ENCODE results near the gene CLEC10A.
"Not testable (repeated sequence)": the region's sequence is repeated elsewhere in the genome, so short reads cannot be mapped to it uniquely, and the experiment has no call there.

Gene CLEC10A

GRCh38 chr17:7107795-7108559, 27.9 kb upstream of the CLEC10A start:
- no peak for DNase-seq

GRCh38 chr17:7107012-7107754, 27.1 kb upstream of the CLEC10A start:
- DNase-seq = peak; percentile 7

- no peak for DNase-seq
Measured at GRCh38 chr17:7102421-7102820, 22.4 kb upstream of the CLEC10A start.

DNA sequence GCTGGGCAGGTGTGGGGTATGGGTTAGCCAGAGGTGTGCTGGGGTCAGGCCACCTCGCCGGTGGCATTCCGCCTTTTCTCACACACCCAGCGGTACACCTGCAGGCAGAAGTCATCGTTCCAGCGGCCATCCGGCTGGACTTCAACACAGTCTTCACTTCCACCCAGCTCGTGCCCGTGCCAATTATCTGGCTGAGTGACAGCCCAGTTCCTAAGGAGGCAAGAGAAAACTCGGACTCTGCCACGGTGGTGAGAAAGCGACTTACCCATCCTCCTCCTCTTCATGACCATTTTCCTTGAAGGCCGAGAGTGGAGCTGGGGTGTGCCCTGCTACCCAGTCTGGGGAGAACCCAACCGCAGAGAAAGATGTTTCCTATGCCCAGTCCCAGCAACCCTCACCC, 21.5 kb upstream of the CLEC10A start:
- no peak for DNase-seq

DNA sequence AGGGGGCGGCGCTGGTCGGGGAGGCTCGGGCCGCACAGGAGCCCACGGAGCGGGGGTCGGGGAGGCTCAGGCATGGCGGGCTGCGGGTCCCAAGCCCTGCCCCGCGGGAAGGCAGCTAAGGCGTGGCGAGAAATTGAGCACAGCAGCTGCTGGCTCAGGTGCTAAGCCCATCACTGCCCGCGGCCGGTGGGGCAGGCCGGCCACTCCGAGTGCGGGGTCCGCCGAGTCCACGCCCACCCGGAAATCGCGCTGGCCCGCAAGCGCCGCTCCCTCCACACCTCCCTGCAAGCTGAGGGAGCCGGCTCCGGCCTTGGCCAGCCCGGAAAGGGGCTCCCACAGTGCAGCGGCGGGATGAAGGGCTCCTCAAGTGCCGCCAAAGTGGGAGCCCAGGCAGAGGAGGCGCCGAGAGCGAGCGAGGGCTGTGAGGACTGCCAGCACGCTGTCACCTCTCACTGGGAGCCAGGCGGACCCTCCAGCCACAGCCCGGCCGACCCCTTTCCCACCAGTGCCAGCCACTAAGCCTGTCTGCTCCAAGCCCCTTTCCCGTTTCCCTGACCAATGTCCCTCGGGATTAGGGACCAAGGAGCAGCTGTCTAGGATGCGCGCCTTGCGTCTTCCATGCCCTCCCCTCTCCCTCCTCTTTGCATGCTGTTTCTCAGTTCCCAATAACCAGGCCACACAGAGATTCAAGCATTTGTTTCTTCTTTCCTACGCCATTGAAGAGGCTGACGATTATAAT, 20.8 kb upstream of the CLEC10A start:
- DNase-seq = not testable (repeated sequence)

DNA sequence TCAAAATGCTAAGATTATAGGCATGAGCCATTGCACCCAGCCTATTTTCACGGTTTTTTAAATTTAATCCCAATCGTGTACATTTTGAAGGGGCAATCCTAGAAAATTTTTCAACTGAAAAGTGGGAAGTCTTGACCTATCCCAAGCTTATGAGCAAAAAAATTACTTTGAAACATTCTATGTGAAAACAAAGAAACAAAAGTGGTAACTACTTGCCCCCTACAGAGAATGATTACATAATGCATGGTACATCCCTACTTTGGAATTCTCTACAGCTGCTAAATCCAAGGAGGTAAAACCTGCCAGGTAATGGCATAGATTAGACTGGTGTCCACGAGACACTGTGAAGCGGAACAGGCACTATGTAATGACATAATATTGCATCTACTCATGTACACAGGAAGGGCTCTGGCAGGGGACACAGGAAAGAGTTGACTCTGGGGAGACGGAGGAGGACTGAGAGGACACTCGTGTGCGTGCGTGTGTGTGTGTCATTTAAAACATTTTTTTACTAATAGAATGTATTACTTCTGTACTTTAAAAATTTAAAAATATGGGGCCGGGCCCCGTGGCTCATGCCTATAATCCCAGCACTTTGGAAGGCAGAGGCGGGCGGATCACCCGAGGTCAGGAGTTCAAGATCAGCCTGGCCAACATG, 18.9 kb upstream of the CLEC10A start:
- no peak for DNase-seq

DNA sequence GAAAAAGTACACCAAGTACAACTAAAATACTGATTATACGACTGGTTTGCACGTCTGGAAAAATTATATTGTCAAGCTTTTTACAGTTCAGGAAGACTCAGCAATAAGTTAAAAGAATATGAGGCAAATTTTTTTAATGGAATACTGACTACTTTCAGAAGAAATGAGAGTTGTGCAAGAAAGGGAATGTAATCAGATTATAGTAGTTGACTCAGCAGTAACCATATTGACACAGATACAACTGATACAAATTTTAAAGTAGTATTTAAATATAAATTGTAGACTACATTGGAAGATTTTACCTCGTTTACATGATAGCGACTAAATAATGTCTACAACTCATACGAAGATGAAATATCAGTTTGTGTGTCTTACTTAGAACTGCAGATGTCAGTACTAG, 17.9 kb upstream of the CLEC10A start:
- no peak for DNase-seq

DNA sequence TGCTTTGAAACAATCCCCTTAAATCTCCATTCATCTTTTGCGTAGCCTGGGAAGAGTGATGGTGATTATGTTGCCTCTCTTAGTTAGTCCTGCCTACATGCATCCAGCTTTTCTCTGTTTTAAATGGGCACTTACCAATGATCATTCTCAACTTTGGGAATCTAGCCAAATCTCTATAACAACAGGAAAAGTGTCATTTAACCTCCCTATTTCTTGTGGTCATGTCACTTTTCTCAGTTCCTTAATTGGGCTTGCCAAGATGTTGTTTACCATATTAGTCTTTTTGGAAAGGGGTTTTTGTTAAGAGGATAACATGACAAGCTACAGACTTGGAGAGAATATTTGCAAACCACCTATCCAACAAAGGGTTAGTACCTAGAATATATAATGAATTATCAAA, 15.6 kb upstream of the CLEC10A start:
- no peak for DNase-seq

- no peak for DNase-seq
Measured at GRCh38 chr17:7094652-7095019, 14.6 kb upstream of the CLEC10A start.

- not testable (repeated sequence) for DNase-seq
Measured at GRCh38 chr17:7091311-7092005, 11.4 kb upstream of the CLEC10A start.

DNA sequence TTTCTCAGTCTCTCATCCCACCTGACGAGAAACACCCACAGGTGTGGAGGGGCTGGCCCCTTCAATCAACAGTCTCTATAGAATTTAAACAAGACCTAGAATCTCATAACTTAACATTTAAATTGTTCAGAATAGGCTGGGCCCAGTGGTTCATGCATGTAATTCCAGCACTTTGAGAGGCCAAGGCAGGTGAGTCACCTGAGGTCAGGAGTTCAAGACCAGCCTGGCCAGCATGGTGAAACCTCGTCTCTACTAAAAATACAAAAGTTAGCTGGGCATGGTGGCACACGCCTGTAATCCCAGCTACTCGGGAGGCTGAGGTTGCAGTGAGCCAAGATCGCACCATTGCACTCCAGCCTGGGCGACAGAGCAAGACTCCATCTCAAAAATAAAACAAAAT, 9.5 kb upstream of the CLEC10A start:
- DNase-seq = not testable (repeated sequence)

DNA sequence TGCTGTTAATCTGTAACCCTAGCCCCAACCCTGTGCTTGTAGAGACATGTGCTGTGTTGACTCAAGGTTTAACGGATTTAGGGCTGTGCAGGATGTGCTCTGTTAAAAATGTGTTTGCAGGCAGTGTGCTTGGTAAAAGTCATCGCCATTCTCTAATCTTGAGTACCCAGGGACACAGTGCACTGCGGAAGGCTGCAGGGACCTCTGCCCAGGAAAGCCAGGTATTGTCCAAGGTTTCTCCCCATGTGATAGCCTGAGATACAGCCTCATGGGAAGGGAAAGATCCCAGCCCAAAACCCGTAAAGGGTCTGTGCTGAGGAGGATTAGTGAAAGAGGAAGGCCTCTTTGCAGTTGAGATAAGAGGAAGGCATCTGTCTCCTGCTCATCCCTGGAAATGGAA, 8.4 kb upstream of the CLEC10A start:
- DNase-seq = not testable (repeated sequence)

DNA sequence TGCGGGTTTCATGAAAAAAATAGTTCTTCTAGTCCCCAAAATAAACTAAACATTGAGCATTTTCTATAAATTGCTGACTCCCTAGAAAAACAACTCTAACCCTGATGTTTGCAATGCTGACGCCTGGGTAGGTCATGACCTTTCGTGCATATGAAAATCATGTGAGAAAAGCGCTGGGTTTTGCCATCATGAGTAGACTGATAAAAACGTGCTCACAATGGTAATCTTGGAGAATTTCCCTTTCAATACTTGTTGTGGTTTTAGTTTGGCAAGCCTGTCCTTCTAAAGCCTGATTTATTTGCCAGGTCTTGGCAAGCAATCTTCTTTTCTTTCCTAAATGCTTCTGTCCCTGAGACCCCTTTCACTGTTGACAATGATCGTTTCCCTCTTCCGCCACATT, 4.0 kb upstream of the CLEC10A start:
- no peak for DNase-seq

GRCh38 chr17:7083592-7083991, 3.5 kb upstream of the CLEC10A start:
- no peak for DNase-seq

DNA sequence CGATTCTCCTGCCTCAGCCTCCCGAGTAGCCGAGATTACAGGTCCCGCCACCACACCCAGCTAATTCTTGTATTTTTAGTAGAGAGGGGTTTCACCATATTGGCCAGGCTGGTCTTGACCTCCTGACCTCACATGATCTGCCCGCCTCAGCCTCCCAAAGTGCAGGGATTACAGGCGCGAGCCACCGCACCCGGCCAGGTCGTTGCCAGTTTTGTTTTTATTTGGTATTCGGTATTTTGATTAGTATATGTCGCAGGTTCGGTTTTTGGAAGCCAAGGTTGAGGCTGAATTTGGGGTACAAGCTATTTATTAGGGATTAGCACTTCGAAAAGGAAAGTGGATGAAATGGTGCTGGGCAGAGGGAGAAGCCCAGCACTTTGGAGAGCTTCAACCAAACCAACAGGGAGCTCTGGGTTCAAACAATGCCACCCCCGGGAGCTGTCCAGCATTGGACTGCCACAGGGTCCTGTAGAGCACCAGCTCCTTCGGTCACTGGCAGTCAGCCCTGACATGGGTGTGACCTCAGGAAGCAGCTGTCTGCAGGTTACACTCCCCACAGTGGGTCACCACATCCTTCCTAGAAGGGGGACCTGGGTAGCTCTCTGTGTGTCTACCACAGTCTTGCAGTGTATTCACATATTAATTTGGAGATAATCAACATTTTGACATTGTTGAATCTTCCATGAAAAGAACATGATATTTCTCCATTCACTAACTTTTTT, 1.5 kb upstream of the CLEC10A start:
- DNase-seq = no peak

DNA sequence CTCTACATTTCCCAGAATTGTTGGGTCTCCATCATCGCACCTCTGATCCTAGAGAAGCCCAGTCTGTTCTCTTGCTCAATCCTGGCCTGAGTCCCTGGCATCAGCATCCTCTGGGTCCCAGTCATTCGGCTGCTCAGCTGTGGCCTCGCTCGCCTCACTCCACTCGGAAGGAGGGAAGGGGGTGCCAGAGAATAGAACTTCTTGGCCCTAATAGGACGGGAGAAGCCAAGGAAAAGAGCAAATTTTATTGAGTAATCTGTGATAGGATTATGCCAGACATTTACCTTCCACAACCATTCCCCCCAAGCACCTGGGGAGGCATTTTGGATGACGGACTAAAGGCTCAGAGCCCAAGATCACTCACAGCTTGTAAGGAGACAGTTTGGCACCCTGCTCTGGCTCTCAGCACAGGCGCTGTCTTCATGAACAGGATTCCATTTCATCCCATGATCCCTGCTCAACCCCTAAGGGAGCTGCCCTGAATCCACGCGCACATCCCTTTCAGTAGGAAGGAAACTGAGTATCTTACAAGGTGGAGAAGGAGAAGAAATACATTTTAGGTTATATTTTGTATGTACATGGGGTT, 498 bp upstream of the CLEC10A start:
- no peak for DNase-seq

DNA sequence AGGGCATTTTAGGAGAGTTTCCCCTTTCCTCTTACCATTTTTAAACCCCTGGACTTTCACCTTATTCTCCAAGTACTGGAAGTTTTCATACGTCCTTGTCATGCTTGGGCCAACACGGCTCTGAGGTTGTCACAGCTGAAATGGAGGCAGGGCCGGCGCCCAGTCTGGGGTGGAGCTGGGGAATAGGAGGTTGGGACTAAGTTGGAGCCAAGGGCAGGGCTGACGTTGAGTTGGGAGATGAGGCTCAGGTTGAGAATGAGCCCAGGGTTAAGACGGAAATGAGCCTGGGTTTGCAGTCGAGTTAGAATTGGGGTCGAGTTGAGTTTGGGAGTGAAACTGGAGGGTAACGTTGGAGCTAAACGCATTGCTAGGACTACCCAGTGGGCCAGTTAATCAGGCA, 1.3 kb downstream of the CLEC10A start:
- DNase-seq = no peak

DNA sequence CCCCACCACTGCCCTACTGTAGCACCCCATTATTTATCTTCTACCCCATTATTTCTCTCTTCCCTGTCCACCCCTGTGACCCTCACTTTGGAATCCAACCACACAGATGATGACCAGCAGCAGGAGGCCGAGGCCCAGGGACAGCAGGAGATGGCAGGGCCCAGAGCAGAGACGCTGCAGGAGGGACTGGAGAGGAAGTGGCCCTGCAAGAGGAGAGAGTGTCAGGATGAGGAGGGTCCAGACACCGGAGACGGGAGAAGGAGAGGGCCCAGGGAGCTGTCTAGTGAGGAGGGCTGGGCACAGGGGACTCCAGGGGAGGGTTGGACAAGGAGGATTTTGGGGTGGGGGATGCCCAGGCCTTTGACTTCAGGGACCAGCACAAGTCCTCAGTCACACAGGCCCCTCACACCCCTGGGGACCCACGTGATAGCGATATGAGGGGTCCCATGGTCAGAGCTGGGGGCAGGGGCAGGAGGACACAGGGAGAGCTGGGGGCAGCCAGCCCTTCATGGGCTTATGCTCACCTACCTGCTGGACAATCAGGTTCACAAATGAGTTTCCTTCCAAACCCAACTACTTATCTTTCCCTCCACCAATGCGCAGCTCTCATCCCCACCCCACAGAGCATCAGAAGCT, 2.0 kb downstream of the CLEC10A start:
- no peak for DNase-seq

DNA sequence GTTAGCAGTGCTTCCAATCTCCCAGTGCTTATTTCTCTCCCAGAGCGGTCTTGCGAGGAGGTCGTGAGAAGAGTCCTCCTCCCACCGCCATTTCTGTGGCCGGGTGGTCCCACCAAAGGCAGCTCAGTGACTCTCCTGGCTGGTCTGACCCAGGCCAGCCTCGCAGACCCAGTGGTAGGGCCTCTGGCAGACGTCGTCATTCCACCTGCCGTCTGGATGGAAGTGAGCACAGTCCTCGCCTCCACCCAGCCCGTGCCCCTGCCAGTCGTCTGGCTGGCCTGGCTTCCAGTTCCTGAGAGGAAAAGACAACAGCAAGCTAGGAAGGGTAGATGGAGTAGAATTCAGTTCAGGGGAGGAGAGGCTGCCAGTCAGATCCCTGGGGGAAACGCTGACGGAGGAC, 5.1 kb downstream of the CLEC10A start:
- no peak for DNase-seq

- DNase-seq = no peak
Measured at GRCh38 chr17:7072406-7072805, 7.6 kb downstream of the CLEC10A start.

GRCh38 chr17:7070712-7071111, 9.3 kb downstream of the CLEC10A start:
- DNase-seq = no peak
